GM21825 (cell line): ENCODE results near the gene LRRC28.
"Not testable (repeated sequence)": the region's sequence is repeated elsewhere in the genome, so short reads cannot be mapped to it uniquely, and the experiment has no call there.

Source experiments
- ATAC-seq: cut with Tn5 transposase; IDR thresholded peaks from one replicate; pipeline ENCODE4 v1.9.1; 2021; ENCODE audit warnings: mild to moderate bottlenecking, moderate library complexity; ENCODE audit not compliant: unreplicated experiment

LRRC28 gene

GRCh38 chr15:99390667-99391066, 139.4 kb downstream of the LRRC28 start:
- ATAC-seq, result no peak

DNA sequence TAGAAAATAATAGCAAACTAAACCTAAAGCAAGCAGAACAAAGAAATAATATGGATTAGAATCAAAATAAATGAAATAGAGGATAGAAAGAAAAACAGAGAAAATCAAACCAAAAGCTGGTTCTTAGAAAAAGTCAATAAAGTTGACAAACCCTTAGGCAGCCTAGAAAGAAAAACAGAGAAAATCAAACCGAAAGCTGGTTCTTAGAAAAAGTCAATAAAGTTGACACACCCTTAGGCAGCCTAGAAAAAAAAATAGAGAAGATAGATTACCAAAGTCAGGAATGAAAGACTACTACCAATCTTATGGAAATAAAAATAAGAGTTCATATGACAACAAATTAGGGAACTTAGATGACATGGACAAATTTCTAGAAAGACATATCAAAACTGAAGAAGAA, 142.4 kb downstream of the LRRC28 start:
- ATAC-seq, result no peak

GRCh38 chr15:99396375-99396774, 145.1 kb downstream of the LRRC28 start:
- ATAC-seq, result no peak

GRCh38 chr15:99399061-99399460, 147.8 kb downstream of the LRRC28 start:
- no peak for ATAC-seq

DNA sequence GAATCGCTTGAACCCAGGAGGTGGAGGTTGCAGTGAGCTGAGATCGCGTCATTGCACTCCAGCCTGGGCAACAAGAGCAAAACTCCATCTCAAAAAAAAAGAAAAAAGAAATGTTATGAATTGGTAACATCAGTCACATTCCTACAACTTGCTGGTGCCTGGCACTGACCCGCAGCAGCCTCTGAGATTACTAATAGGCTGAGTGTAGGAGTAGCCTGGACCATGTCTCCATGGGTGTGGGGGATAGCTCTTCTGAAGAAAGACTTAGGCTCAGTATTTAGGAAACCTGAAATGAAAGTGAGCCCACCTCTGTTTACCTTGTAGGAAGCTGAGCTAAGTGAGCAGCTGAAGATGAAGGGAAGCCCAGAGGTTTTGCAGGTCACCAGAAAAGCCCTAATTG, 148.3 kb downstream of the LRRC28 start:
- no peak for ATAC-seq

DNA sequence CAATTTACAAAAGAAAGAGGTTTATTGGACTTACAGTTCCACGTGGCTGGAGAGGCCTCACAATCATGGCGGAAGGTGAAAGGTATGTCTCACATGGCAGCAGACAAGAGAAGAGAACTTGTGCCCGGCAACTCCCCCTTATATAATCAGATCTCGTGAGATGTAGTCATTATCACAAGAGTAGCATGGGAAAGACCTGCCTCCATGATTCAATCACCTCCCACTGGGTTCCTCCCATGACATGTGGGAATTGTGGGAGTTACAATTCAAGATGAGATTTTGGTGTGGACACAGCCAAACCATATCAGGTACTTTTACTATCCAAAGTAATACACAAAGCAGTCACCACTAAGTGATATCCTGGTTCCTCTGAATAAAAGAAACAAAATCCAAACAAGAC, 149.9 kb downstream of the LRRC28 start:
- not testable (repeated sequence) for ATAC-seq

GRCh38 chr15:99402014-99402729, 150.9 kb downstream of the LRRC28 start:
- ATAC-seq, result no peak

GRCh38 chr15:99403597-99403996, 152.3 kb downstream of the LRRC28 start:
- ATAC-seq, result no peak

- no peak for ATAC-seq
Observed at GRCh38 chr15:99404454-99404853, 153.2 kb downstream of the LRRC28 start.

DNA sequence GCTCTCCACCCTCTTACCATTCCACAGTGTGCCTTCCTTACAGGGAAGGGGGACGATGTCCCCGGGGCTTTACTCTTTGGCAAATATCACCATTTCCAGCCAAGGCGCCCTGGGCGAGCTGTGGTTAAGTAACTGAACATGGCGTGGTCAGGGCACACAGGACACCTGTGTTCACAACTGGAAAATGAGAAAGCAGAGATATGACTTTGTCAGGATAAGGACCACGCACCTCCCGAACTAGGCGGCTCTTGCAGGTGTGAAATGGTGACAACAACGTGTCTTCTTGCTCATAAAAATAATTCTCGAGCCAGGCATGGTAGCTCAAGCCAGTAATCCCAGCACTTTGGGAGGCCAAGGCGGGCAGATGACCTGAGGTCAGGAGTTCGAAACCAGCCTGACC, 154.8 kb downstream of the LRRC28 start:
- no peak for ATAC-seq

GRCh38 chr15:99406716-99407487, 155.6 kb downstream of the LRRC28 start:
- no peak for ATAC-seq

DNA sequence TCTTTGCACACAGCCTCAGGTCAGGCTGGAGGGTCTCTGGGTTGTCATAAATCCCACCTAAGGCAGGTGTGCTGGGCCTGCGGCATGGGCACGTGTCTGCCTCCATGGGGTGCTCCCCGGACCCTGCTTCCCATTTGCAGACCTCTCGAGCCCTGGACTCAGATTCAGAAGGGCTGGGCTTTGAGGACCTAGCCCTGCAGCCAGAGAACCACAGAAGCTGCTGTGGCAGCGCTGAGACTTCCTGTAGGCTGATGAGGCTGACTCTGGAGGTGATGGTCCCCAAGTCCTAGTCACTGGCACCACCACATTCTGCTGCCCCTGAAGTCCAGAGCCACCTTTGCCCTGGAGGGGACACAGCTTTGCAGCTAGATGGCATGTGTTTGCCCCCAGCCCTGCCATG, 156.4 kb downstream of the LRRC28 start:
- no peak for ATAC-seq

GRCh38 chr15:99408236-99409096, 157.2 kb downstream of the LRRC28 start:
- no peak for ATAC-seq

GRCh38 chr15:99409097-99409473, 157.8 kb downstream of the LRRC28 start:
- ATAC-seq, result no peak

- no peak for ATAC-seq
Observed at GRCh38 chr15:99409560-99409959, 158.3 kb downstream of the LRRC28 start.

DNA sequence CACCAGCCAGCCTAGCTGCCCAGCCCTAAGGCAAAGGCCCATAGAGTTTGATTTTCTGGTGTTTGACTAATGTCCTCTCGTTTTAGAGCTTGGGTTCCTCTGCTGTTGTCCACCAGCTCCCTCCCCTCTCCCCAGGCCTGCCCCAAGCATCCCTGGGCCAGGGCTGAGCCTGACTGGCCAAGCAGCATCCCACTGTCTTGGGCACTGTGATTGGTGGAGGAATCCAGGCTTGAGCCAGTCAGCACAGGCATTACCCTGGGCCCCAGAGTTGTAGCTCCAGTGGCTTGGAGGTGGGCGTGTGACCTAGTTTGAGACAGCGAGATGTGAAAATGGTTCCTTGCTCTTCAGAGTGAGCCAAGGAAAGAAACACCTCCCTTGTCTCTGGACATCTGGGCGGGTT, 159.2 kb downstream of the LRRC28 start:
- no peak for ATAC-seq

GRCh38 chr15:99411234-99411633, 160.0 kb downstream of the LRRC28 start:
- ATAC-seq, result no peak

DNA sequence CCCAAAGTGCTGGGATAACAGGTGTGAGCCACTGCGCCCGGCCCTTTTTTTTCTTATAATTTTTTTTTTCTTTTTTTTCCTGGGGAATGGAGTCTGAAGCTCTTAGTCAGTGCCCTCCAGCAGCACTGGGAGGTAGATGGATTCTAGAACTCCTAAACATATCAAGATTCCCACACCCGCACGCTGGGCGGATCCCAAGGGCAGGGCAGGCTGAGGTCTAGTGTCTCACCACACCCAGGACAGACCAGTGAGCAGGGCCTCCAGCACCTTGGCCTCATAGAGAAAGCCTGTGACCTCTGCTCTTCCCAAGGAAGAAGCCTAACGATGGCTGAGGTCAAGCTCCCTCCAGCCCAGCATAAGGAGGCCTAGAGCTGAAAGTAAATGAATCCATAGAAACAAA, 160.8 kb downstream of the LRRC28 start:
- ATAC-seq, result no peak

- no peak for ATAC-seq
Observed at GRCh38 chr15:99412626-99413025, 161.3 kb downstream of the LRRC28 start.

DNA sequence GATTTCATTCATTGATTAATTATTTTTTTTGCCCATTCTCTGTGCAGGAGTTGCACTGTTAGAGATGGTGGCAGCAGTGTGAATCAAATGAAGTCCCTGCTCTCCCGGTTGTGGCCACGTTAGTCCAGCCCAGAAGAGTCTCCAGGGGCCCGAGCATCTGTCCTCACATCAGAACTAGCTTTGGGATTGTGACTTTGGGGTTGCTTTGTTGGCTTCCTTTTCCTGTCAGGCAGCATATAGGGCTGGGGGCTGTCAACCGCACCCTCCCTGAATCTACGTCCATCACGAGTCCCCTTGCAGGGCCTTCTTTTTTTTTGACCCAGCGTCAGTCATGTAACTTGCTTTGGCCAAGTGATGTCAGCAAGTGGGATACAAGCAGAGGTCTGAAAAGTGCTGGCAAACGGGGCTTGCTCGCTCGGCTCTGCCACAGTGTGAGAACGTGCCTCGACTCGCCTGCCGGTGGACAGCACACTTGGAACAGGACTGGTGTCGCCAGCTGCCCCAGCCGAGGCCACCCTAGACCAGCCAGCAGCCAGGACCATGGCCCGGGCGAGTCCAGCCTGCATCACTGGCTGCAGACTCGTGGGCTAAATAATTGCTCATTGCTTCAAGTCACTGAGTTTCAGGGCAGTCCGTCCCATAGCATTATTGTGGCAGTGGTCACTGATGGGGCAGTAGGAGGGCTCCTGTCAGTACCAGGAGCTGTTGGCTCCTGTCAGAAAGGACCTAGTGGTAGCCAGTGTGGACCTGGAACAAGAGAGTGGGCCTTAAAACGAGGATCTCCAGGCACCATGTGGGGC, 162.9 kb downstream of the LRRC28 start:
- ATAC-seq, result no peak
